Activated CD4-positive, alpha-beta T cell treated with anti-CD3 and anti-CD28 coated beads, Interleukin-2, amount 50 U/mL, for 48 hours (primary cell): ENCODE measurements around the gene CDPF1.

Experiments
- DNase-seq, 2 experiments: peaks; one replicate each; pipeline ENCODE4 v3.0.0-alpha.2; 2020

The CDPF1 gene, protein sequence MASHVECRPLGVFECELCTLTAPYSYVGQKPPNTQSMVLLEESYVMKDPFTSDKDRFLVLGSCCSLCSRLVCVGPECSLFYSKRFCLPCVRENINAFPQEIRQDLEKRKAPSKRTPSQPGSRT

GRCh38 chr22:46250035-46250782 is at the start of gene CDPF1:
TSS of gene CDPF1 (minus strand) at chr22:46250293. CDS start at chr22:46248284, 2,009 bp downstream.
- peak; percentile 90 to 92 for DNase-seq

DNA sequence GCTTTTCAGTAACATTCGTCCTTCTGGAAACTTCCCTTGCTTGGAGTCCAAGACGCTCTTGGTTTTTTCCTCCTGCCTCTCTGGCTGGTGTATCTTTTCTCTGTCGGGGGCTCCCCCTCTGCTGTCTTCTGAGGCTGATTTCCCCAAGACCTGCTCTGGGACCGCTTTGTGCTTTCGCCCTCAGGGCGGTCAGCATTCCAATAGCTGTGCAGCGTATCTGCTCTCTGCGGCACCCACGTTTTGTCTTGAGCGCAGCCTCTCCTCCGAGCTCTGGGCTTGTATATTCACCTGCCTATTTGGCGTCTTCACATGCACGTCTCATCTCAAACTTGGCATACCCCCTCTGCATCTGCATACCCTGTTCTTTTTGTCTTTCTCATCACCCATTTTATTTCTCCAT is 49.0 kb upstream of the CDPF1 start:
- DNase-seq, result no peak

GRCh38 chr22:46297151-46297812 is 47.2 kb upstream of the CDPF1 start:
- DNase-seq, result peak; percentile 17 to 36

DNA sequence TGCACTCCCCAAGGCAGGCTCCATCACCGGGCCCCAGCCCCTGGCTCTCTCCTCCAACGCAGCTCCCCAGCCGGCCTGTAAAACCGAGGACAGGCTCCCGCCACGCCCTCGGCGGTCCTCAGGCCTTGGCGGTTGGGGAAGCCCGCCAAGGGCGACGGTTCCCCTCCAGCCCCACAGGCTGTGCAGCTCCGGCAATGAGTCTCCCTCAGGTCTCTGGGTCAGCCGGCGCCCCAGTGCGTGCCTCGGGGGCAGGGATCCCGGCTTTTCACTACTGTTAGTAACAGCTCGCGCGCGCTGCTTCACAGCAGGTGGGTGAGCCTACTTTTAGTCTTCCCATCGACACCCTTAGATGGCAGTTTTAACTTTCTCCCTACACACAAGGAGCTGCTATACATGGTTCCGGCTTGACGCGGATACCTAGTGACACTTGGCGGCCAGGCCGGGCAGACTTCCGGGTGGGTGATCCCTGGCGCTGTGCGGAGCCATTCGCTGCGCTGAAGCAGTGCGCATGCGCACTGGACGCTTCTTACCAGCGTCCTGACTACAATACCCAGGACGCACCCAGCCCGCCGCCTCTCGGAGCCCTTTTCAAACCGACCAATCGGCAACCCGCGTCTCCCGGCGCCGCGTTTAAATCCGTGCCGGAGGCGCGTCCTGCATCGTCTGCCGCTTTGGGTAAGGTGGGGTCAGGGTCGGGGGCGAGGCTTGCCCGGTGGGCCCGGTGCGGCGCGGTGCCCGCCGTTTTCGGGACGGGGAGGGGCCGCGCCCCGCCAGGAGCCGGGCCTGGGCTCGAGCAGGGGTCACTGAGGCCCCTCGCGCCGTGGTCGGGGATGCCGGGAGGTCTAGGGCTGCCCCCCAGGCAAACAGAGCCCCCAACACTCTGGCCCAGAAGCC is 46.4 kb upstream of the CDPF1 start, which contains the start of gene GTSE1:
Gene GTSE1, plus strand, starts transcription at position 614 of the 894 bp plus-strand sequence. CDS start 531 bp downstream, outside the sequence.
- DNase-seq, result peak; percentile 96 to 97

DNA sequence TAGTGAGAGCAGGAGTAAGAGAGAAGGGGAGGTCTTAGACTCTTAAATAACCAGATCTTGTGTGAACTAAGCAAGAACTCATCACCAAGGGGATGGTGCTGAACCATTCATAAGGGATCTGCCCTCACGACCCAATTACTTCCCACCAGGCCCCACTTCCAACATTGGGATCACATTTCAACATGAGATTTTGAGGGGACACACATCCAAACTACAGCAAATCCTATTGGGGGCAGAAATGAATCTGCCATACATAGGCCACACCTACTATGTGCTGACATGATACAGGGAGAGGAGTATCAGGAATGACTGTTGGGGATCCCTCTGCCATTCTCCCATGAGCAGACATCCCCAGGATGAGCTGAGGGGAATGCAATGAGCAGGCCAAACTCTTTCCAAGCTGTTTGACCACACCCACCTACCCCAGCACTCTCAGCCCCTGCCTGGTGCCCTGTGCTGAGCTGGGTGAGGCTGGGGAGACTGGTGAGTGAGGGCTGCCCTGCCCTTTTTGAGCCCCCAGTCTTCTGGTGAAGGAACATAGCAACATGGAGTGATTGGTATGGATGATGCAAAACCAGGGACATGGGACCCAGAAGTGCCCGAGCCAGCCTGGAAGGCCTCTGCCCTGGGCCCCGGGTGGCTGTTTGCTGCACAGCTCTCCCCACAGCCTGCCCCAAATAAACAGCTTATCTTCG is 45.3 kb upstream of the CDPF1 start:
- DNase-seq, result no peak

DNA sequence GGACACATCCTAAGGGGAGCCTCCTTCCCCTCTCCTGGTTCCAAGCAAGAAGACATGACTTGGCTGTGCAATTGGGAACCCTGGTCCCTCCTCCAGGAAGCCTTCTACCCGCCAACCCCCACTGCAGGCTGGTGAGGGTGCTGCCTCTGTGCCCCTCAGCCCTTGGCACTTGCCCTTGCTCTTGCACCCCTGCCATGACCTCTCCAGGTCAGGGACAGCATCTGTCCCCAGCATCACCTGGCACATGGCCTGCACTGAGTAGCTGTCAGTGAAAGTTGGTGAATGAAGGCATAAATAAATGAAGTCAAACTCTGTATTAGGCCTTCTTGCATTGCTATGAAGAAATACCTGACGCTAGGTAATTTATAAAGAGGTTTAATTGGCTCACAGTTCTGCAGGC is 44.7 kb upstream of the CDPF1 start:
- no peak for DNase-seq

DNA sequence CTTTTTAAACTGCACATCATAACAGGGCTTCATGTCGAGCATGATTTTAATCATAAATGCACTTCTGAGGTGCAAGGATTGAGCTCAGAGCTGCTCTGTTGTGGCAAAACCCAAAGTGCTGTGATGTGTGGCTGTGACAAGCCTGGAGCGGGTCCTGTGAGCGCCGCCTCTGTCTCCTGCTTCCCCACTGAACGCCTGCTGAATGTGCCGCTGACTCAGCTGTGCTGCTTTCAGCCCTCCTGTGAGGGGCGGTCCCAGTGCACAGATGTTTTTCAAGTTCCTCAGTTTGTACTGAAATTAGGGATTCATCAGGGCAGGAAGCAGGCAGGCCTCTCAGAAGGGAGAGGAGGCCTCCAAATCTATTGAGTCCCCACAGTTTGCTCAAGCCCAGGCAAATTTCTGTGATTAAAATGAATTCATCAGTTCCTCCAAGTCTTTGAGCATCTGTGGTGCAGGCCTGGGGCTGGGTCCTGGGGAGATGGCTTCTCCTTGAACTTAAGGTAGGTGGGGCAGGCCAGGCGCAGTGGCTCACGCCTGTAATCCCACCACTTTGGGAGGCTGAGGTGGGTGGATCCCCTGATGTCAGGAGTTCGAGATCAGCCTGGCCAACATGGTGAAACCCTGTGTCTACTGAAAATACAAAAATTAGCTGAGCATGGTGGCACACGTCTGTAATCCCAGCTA is 43.6 kb upstream of the CDPF1 start:
- DNase-seq, result no peak

GRCh38 chr22:46292732-46293131 is 42.6 kb upstream of the CDPF1 start:
- DNase-seq, result no peak

GRCh38 chr22:46292173-46292572 is 42.1 kb upstream of the CDPF1 start:
- no peak for DNase-seq

DNA sequence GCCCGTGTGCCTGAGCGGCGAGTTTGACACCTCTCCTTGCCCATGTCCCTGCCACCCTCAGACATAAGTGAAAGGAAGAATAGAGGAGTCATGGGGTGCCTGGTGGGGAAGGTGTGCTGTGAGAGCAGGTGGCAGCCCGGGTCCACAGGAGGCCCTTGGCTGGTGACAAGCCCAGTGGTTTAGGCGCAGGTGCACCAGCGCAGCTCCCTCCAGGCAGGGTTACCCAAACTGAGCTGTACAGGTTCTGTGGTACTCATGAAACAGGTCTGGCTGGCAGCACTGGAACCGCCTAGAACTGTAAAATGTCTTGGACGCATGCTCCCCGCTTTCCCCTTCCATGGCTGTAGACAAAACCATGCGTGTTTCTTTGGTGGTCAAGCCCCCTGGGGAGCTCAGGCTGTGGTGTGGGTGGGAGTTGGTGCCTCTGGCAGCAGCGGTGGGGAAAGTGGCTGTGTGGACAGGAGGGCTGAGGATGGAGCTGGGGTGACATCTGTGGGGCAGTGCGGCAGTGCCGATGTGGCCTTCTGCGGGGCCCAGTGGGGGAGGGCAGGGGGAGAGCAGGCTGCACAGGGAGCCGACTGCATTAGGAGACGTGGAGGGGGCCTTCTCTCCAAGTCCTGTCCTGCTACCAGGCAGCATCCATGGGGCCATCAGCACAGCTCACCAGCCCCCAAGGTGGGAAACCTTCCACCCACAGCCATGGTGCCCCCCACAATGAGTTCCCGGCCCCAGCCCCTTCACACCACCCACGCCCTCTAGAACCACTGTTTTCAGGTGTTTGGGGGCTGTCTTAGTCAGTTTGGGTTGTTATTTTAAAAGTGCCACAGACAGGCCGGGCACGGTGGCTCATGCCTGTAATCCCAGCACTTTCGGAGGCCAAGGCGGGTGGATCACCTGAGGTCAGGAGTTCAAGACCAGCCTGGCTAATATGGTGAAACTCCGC is 41.0 kb upstream of the CDPF1 start:
- DNase-seq, result no peak

GRCh38 chr22:46290121-46290842 is 40.2 kb upstream of the CDPF1 start:
- DNase-seq, result no peak

- no peak for DNase-seq
Observed at GRCh38 chr22:46289244-46289891, 39.3 kb upstream of the CDPF1 start.

DNA sequence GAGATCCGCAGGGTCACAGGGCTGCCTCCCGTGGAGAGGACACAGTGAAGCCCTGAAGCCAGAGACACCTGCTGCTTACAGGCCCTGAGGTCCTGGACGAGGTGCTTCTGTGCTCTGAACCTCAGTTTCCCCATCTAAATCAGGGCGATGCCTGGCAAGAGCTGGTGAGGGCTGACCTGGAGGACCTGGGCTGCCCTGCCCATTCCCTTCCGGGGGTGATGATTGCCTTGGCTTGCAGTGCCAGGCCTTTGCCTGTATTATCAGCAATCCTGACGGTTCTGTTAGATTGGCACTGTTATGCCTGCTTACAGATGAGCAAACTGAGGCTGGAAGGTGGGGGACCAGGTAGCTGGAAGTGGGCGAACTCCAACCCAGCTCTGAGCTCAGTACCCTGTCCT is 38.8 kb upstream of the CDPF1 start:
- DNase-seq, result no peak

GRCh38 chr22:46287873-46288751 is 38.0 kb upstream of the CDPF1 start:
- DNase-seq, result peak; percentile 24 to 31

DNA sequence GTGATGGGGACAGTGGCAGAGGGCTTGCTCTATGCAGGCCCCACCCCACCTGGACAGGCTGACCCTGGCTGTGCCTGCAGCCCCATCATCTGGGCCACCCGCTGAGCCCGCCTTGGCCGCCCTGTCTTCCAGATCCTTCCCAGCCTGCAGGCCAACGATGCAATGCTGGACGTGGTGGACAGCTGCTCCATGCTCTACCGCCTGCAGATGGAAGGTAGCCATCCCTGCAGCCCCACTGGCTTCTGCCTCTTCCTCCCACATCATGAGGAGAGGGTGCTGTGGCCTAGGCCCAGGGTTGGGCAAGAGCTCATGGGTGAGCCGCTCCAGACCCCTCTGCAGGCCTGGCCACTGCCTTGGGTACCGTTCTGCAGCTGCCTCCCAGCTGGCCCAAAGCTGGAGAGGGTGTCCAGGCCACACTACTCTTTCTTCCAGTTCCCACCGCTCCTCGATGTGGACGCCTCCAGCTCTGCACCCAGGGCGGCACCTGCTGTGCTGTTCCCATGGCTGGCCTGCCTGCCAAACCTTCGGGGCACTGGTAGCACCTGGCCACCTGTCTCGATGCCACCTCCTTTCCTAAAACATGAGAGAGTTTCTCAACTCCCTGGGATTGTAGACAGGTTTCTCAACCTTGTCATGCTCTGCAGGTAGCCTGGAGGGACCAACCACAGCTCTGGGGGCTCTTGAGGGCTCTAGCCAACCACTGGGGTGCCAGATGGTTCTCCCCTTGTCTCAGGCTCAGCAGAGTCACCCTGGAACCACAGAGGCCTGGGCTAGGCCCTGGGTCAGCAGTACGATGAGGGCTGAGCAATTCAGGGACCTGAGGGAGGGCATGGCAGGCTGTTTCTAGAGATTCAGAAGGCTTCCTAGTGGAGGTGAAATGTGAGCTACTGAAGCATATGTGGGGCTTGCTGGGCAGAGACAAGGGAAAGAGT is 37.1 kb upstream of the CDPF1 start:
- DNase-seq, result no peak

- DNase-seq, result no peak
Observed at GRCh38 chr22:46286006-46286405, 35.9 kb upstream of the CDPF1 start.
